Measurements from ENCODE around the gene RFFL.

DNA sequence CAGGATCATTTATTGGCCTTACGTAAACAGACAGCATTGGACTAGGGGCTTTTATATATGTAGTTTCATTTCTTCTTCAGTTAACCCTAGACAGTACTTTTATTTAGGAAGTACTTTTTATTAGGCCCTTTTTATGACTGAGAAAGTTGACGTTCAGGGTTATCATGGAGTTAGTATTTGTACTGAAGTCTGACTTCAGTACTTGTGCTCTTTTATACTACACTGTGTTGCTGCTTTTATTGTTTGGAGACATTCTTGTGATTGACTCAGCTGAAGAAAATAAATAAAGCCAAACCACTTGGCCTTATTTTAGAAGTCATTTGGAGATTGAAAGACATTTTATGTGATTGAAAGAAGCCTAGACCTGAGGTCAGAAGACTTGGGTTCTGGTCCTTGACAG, 76.3 kb downstream of the RFFL start:
- TF ChIP-seq, protein P1, sequence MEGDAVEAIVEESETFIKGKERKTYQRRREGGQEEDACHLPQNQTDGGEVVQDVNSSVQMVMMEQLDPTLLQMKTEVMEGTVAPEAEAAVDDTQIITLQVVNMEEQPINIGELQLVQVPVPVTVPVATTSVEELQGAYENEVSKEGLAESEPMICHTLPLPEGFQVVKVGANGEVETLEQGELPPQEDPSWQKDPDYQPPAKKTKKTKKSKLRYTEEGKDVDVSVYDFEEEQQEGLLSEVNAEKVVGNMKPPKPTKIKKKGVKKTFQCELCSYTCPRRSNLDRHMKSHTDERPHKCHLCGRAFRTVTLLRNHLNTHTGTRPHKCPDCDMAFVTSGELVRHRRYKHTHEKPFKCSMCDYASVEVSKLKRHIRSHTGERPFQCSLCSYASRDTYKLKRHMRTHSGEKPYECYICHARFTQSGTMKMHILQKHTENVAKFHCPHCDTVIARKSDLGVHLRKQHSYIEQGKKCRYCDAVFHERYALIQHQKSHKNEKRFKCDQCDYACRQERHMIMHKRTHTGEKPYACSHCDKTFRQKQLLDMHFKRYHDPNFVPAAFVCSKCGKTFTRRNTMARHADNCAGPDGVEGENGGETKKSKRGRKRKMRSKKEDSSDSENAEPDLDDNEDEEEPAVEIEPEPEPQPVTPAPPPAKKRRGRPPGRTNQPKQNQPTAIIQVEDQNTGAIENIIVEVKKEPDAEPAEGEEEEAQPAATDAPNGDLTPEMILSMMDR (IDR thresholded peaks at IDR 0.05), result no peak
- no peak for TF ChIP-seq POLR2A (IDR thresholded peaks at IDR 0.05)
- TF ChIP-seq POLR2AphosphoS5 (IDR thresholded peaks at IDR 0.05), result no peak
